ENCODE measurements around the gene IL12RB1.

Gene IL12RB1
- total RNA-seq: 47.2 to 65.9 (median 54.1) reads per million in 4 donors

GRCh38 chr19:18086590-18087138, at the start of gene IL12RB1:
Gene IL12RB1, minus strand, starts transcription at chr19:18086934. Its CDS starts 111 bp downstream, at chr19:18086823.
- DNase-seq: peak; percentile 23 to 85 (median 44)

GRCh38 chr19:18135712-18136584, 49.2 kb upstream of the IL12RB1 start:
- DNase-seq: no peak

- DNase-seq: no peak
Observed at GRCh38 chr19:18131841-18132596, 45.3 kb upstream of the IL12RB1 start.

- no peak for DNase-seq
Observed at GRCh38 chr19:18130523-18131242, 43.9 kb upstream of the IL12RB1 start.

GRCh38 chr19:18128805-18129204, 42.1 kb upstream of the IL12RB1 start:
- no peak for DNase-seq

GRCh38 chr19:18128044-18128443, 41.3 kb upstream of the IL12RB1 start:
- peak in 1 of 5 donors; percentile 69 for DNase-seq

- no peak for DNase-seq
Observed at GRCh38 chr19:18126097-18126496, 39.4 kb upstream of the IL12RB1 start.

- DNase-seq: no peak
Observed at GRCh38 chr19:18123819-18124218, 37.1 kb upstream of the IL12RB1 start.

- DNase-seq: no peak
Observed at GRCh38 chr19:18122860-18123795, 36.4 kb upstream of the IL12RB1 start.

- DNase-seq: no peak
Observed at GRCh38 chr19:18122424-18122823, 35.7 kb upstream of the IL12RB1 start.

GRCh38 chr19:18121166-18121565, 34.4 kb upstream of the IL12RB1 start:
- no peak for DNase-seq

- DNase-seq: no peak
Observed at GRCh38 chr19:18120127-18120526, 33.4 kb upstream of the IL12RB1 start.

- peak in 3 of 5 donors; percentile 46 to 61 (median 53) for DNase-seq
Observed at GRCh38 chr19:18119717-18120105, 33.0 kb upstream of the IL12RB1 start.

GRCh38 chr19:18119013-18119716, 32.4 kb upstream of the IL12RB1 start:
- DNase-seq: peak in 3 of 5 donors; percentile 33 to 58 (median 43)

GRCh38 chr19:18118420-18119012, 31.8 kb upstream of the IL12RB1 start:
- no peak for DNase-seq

GRCh38 chr19:18117692-18118378, 31.1 kb upstream of the IL12RB1 start:
- DNase-seq: peak; percentile 91 to 98 (median 94)

GRCh38 chr19:18117364-18117691, 30.6 kb upstream of the IL12RB1 start:
- DNase-seq: no peak

GRCh38 chr19:18114483-18114882, 27.7 kb upstream of the IL12RB1 start:
- no peak for DNase-seq

GRCh38 chr19:18113827-18114226, 27.1 kb upstream of the IL12RB1 start:
- DNase-seq: no peak

- peak in 4 of 5 donors; percentile 60 to 72 (median 65) for DNase-seq
Observed at GRCh38 chr19:18112989-18113478, 26.3 kb upstream of the IL12RB1 start.

All from T-helper 1 cell (primary cell).